A673 (cell line): ENCODE measurements around the gene PRPF6.

ENCODE experiments used
- EZH2 ChIP-seq: fragments of 200-600 bp; sonication (generic); IDR thresholded peaks from 2 replicates; pipeline ENCODE4 v1.6.1; 2017; ENCODE audit warnings: borderline replicate concordance, low read depth, mild to moderate bottlenecking, mixed read lengths, antibody characterized with exemption, low read length; ENCODE audit not compliant: poor library complexity, severe bottlenecking
- TF ChIP-seq, protein P1 (sequence below): fragments of 300-800, 200-600 bp; sonication (generic); conservative IDR thresholded peaks from 2 replicates; pipeline ENCODE4 v1.5.1; 2017; ENCODE audit warnings: low read depth, mild to moderate bottlenecking, antibody characterized with exemption, low read length, moderate library complexity, mixed read lengths

DNA sequence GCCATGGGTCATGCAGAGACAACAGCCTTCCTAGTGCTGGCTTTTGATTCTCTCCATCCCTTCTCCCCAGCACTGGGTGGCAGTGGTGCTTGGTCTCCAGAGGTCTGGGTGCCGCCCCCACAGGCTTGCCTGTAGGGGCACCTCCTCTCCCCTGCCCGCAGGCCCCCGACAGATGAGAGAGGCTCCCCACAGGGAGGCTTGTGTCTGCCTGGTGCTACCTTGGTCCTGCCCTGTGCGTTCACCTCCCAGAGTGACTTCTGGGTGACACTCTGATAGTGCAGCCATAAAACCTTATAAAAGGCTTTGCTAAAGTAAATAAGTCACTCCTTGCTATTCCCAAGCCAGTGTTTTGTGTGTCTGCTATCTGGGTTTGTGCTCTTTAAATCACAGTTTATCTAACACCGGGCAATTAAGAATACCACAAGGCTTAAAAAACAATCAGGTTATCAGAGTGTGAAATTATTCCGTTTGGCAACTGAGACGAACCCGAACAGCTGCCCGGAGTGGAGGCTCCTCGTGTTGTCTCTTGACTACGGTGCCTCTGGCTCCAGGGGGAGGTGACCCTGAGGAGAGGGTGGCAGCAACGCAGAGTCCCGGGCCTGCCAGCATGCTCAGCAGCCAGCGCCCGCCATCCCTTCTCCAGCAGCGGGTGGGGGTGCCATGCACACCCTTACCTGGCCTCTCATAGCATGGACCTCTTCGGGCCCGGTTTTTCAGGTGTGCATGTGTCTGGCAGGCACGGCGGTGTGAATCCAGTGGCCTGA, 49.6 kb downstream of the PRPF6 start:
- TF ChIP-seq, protein P1, sequence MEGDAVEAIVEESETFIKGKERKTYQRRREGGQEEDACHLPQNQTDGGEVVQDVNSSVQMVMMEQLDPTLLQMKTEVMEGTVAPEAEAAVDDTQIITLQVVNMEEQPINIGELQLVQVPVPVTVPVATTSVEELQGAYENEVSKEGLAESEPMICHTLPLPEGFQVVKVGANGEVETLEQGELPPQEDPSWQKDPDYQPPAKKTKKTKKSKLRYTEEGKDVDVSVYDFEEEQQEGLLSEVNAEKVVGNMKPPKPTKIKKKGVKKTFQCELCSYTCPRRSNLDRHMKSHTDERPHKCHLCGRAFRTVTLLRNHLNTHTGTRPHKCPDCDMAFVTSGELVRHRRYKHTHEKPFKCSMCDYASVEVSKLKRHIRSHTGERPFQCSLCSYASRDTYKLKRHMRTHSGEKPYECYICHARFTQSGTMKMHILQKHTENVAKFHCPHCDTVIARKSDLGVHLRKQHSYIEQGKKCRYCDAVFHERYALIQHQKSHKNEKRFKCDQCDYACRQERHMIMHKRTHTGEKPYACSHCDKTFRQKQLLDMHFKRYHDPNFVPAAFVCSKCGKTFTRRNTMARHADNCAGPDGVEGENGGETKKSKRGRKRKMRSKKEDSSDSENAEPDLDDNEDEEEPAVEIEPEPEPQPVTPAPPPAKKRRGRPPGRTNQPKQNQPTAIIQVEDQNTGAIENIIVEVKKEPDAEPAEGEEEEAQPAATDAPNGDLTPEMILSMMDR: no peak
- no peak for TF ChIP-seq EZH2
